H9 (cell line): ENCODE measurements around the gene POU2F1. TPM values are rescaled to one million over a fixed set of nuclear protein-coding genes. Genes with fewer than 3 reads are reported as not detected.

Source experiments
- DNase-seq: peaks from one replicate; pipeline ENCODE4 v3.0.0-alpha.2; 2017
- H2AFZ ChIP-seq: one replicate; pipeline ENCODE4 v1.6.1; 2013; ENCODE audit warnings: mild to moderate bottlenecking, low read length, control low read depth, moderate library complexity
- H2AK5ac ChIP-seq: 2 replicates; pipeline ENCODE4 v1.6.1; 2013; ENCODE audit warnings: low read length, control low read depth, mixed read lengths; ENCODE audit not compliant: insufficient read length
- H2BK120ac ChIP-seq: one replicate; pipeline ENCODE4 v1.6.1; 2013; ENCODE audit warnings: low read depth, mild to moderate bottlenecking, low read length, control low read depth, inconsistent platforms; ENCODE audit not compliant: poor library complexity, severe bottlenecking
- H2BK12ac ChIP-seq: 2 replicates; pipeline ENCODE4 v1.6.1; 2013; ENCODE audit warnings: low read length, control low read depth, mixed read lengths, low read depth; ENCODE audit not compliant: insufficient read length
- H2BK15ac ChIP-seq: 2 replicates; pipeline ENCODE4 v1.6.1; 2013; ENCODE audit warnings: low read depth, low read length, control low read depth
- H2BK20ac ChIP-seq: one replicate; pipeline ENCODE4 v1.6.1; 2013; ENCODE audit warnings: low read depth, mild to moderate bottlenecking, low read length, control low read depth, inconsistent platforms; ENCODE audit not compliant: poor library complexity, severe bottlenecking
- H2BK5ac ChIP-seq: 2 replicates; pipeline ENCODE4 v1.6.1; 2013; ENCODE audit warnings: low read length, control low read depth, mixed read lengths; ENCODE audit not compliant: insufficient read length
- H3K14ac ChIP-seq: 2 replicates; pipeline ENCODE4 v1.6.1; 2013; ENCODE audit warnings: low read length, control low read depth; ENCODE audit not compliant: insufficient read depth
- H3K18ac ChIP-seq: 2 replicates; pipeline ENCODE4 v1.6.1; 2013; ENCODE audit warnings: low read depth, mild to moderate bottlenecking, mixed read lengths, low read length, control low read depth; ENCODE audit not compliant: insufficient read length
- H3K23ac ChIP-seq: 2 replicates; pipeline ENCODE4 v1.6.1; 2013; ENCODE audit warnings: low read length, control low read depth, mixed read lengths, low read depth; ENCODE audit not compliant: insufficient read length
- H3K23me2 ChIP-seq: 2 replicates; pipeline ENCODE4 v1.6.1; 2013; ENCODE audit warnings: low read depth, mild to moderate bottlenecking, mixed read lengths, low read length, control low read depth; ENCODE audit not compliant: insufficient read length, poor library complexity, severe bottlenecking
- H3K27ac ChIP-seq: 2 replicates; pipeline ENCODE4 v1.5.1; 2013; ENCODE audit warnings: low read length, control low read depth, mixed read lengths, low read depth; ENCODE audit not compliant: insufficient read length
- H3K27me3 ChIP-seq: 2 replicates; pipeline ENCODE4 v1.6.1; 2013; ENCODE audit warnings: low read length, control low read depth, inconsistent platforms; ENCODE audit not compliant: insufficient read depth
- H3K4ac ChIP-seq: 2 replicates; pipeline ENCODE4 v1.6.1; 2013; ENCODE audit warnings: low read depth, mild to moderate bottlenecking, control low read depth, inconsistent platforms, low read length, moderate library complexity
- H3K4me1 ChIP-seq: 2 replicates; pipeline ENCODE4 v1.6.1; 2013; ENCODE audit warnings: low read length, control low read depth, inconsistent platforms; ENCODE audit not compliant: insufficient read depth
- H3K4me2 ChIP-seq: 2 replicates; pipeline ENCODE4 v1.6.1; 2013; ENCODE audit warnings: low read length, control low read depth, mixed read lengths; ENCODE audit not compliant: insufficient read length, insufficient read depth
- H3K56ac ChIP-seq: 2 replicates; pipeline ENCODE4 v1.6.1; 2013; ENCODE audit warnings: low read depth, mild to moderate bottlenecking, mixed read lengths, low read length, control low read depth; ENCODE audit not compliant: insufficient read length
- H3K79me1 ChIP-seq: 2 replicates; pipeline ENCODE4 v1.6.1; 2013; ENCODE audit warnings: low read depth, mild to moderate bottlenecking, moderate library complexity, low read length, control low read depth, inconsistent platforms; ENCODE audit not compliant: insufficient read depth, poor library complexity, severe bottlenecking
- H3K79me2 ChIP-seq: 2 replicates; pipeline ENCODE4 v1.6.1; 2013; ENCODE audit warnings: low read length, control low read depth, inconsistent platforms; ENCODE audit not compliant: insufficient read depth
- H3K9ac ChIP-seq: 2 replicates; pipeline ENCODE4 v1.6.1; 2013; ENCODE audit warnings: low read length, control low read depth, mixed read lengths; ENCODE audit not compliant: insufficient read length; ENCODE audit errors: extremely low read depth
- H3K9me3 ChIP-seq: one replicate; pipeline ENCODE4 v1.6.1; 2013; ENCODE audit warnings: low read depth, low read length, inconsistent platforms; ENCODE audit not compliant: control insufficient read depth
- H3T11ph ChIP-seq: one replicate; pipeline ENCODE4 v1.6.1; 2013; ENCODE audit warnings: mild to moderate bottlenecking, low read length, control low read depth, inconsistent platforms
- H4K20me1 ChIP-seq: one replicate; pipeline ENCODE4 v1.6.1; 2013; ENCODE audit not compliant: control insufficient read depth, insufficient read length, insufficient read depth
- H4K5ac ChIP-seq: 2 replicates; pipeline ENCODE4 v1.6.1; 2013; ENCODE audit warnings: low read depth, mild to moderate bottlenecking, mixed read lengths, low read length, control low read depth; ENCODE audit not compliant: insufficient read length
- H4K8ac ChIP-seq: replicated peaks from 2 replicates; pipeline ENCODE4 v1.6.1; 2013; ENCODE audit warnings: low read length, control low read depth, mixed read lengths, low read depth; ENCODE audit not compliant: insufficient read length
- H4K91ac ChIP-seq: 2 replicates; pipeline ENCODE4 v1.6.1; 2013; ENCODE audit warnings: low read depth, mild to moderate bottlenecking, moderate library complexity, mixed read lengths, low read length, control low read depth; ENCODE audit not compliant: insufficient read length
- H3K27ac Mint-ChIP-seq, 3 experiments: 2 replicates in 2 of 3; 3 replicates in 1 of 3; pipeline ENCODE4 v1.8.0; 2020 to 2021; ENCODE audit warnings: mixed read lengths in 3 of 3, mild to moderate bottlenecking in 1 of 3, moderate library complexity in 1 of 3
- H3K27me3 Mint-ChIP-seq: 2 replicates; pipeline ENCODE4 v1.8.0; 2021; ENCODE audit warnings: low read depth, mild to moderate bottlenecking, moderate library complexity, mixed read lengths
- H3K36me3 Mint-ChIP-seq, 3 experiments: 2 replicates in 2 of 3; 3 replicates in 1 of 3; pipeline ENCODE4 v1.8.0; 2020 to 2021; ENCODE audit warnings: low read depth in 3 of 3, mixed read lengths in 3 of 3; ENCODE audit not compliant: insufficient read depth in 1 of 3
- H3K4me1 Mint-ChIP-seq, 2 experiments: 2 replicates each; pipeline ENCODE4 v1.8.0; 2020; ENCODE audit warnings: mixed read lengths in 2 of 2
- H3K4me3 Mint-ChIP-seq, 2 experiments: 2 replicates in 1 of 2; 3 replicates in 1 of 2; pipeline ENCODE4 v1.8.0; 2020 to 2021; ENCODE audit warnings: mild to moderate bottlenecking in 2 of 2, mixed read lengths in 2 of 2, moderate library complexity in 1 of 2
- H3K9me3 Mint-ChIP-seq, 2 experiments: 2 replicates in 1 of 2; 3 replicates in 1 of 2; pipeline ENCODE4 v1.8.0; 2020; ENCODE audit warnings: mild to moderate bottlenecking in 2 of 2, mixed read lengths in 2 of 2, moderate library complexity in 1 of 2
- WGBS: extraction: QIAGEN DNeasy Blood & Tissue Kit; methylation state at CpG from one replicate; pipeline ENCODE4 v1.1.7; 2013; ENCODE audit warnings: missing lambda C conversion rate, low lambda C conversion rate, mixed read lengths; ENCODE audit not compliant: insufficient read length; ENCODE audit errors: extremely low coverage; 5-methylcytosine and 5-hydroxymethylcytosine counted together
- total RNA-seq: library from RNA; stranded (reverse); gene quantifications from 2 replicates; pipeline ENCODE4 v1.2.1, GENCODE V29; 2021
- TF ChIP-seq, protein P1 (sequence below): fragments of 200-600 bp; sonication (generic); conservative IDR thresholded peaks from 3 replicates; pipeline ENCODE4 v1.8.0; 2021; ENCODE audit warnings: antibody characterized with exemption, mild to moderate bottlenecking

Gene POU2F1
- total RNA-seq, 1 experiment from 2014 or later, result 62.5 TPM

GRCh38 chr1:167209044-167209443 lies 11.6 kb upstream of the POU2F1 start:
- Mint-ChIP-seq H3K9me3 (peaks cover 13 to 20% of the 10 kb centered on the region in 2 experiments; a peak in 4 of 5 replicates), H3K27me3 (no peaks in the 10 kb centered on the region; the same call in 1 of the 2 replicates), H3K27ac (no peak overlapping the region), H3K4me3 (no peak overlapping the region), H3K4me1 (peaks cover 9 to 12% of the 10 kb centered on the region in 2 experiments), H3K36me3 (peaks cover 4 to 13% (median 5%) of the 10 kb centered on the region in 3 experiments; a peak in 5 of 7 replicates)
- Histone ChIP-seq H3K79me2 (no peaks in the 10 kb centered on the region), H2AK5ac (no peak overlapping the region), H3K23me2 (no peaks in the 10 kb centered on the region), H3K18ac (no peak overlapping the region), H3K27ac (no peak overlapping the region), H3K9ac (no peak overlapping the region), H3K4me2 (no peak overlapping the region), H3K56ac (no peak overlapping the region), H2BK15ac (no peak overlapping the region), H2AFZ (no peak overlapping the region), H4K91ac (no peak overlapping the region), H3T11ph (no peak overlapping the region), H2BK20ac (no peak overlapping the region), H3K4ac (no peak overlapping the region), H3K23ac (no peak overlapping the region), H3K79me1 (no peaks in the 10 kb centered on the region), H3K4me1 (peaks cover 3% of the 10 kb centered on the region; the same call in 1 of the 2 replicates), H3K9me3 (peaks cover 5% of the 10 kb centered on the region), H3K14ac (no peak overlapping the region), H4K5ac (no peak overlapping the region), H2BK12ac (no peak overlapping the region), H4K20me1 (no peaks in the 10 kb centered on the region), H2BK5ac (no peak overlapping the region), H3K27me3 (0 out of 2 replicates have a peak, but pooled peaks cover 2% of the 10 kb centered on the region), H4K8ac (no peak overlapping the region), H2BK120ac (no peak overlapping the region)
- DNase-seq, result no peak
- TF ChIP-seq, protein P1, sequence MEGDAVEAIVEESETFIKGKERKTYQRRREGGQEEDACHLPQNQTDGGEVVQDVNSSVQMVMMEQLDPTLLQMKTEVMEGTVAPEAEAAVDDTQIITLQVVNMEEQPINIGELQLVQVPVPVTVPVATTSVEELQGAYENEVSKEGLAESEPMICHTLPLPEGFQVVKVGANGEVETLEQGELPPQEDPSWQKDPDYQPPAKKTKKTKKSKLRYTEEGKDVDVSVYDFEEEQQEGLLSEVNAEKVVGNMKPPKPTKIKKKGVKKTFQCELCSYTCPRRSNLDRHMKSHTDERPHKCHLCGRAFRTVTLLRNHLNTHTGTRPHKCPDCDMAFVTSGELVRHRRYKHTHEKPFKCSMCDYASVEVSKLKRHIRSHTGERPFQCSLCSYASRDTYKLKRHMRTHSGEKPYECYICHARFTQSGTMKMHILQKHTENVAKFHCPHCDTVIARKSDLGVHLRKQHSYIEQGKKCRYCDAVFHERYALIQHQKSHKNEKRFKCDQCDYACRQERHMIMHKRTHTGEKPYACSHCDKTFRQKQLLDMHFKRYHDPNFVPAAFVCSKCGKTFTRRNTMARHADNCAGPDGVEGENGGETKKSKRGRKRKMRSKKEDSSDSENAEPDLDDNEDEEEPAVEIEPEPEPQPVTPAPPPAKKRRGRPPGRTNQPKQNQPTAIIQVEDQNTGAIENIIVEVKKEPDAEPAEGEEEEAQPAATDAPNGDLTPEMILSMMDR, result no peak
- no CpG with 5 or more reads among the region's 1 CpG for WGBS
